Measurements from ENCODE around the gene AKAP6. TPM values are rescaled to one million over a fixed set of nuclear protein-coding genes. Genes with fewer than 3 reads are reported as not detected.

The AKAP6 gene
- total and polyA plus RNA-seq, 10 of the 15 experiments (the other 5 are each of a cell fraction or from before 2014, with no cell fraction given): 0.35 to 5.9 (median 2.2) TPM

- no peak for TF ChIP-seq MTA3 (IDR thresholded peaks at IDR 0.05; ENCODE audit: borderline replicate concordance, low read length)
- no peak for TF ChIP-seq PBX3 (IDR thresholded peaks at IDR 0.05; ENCODE audit: insufficient replicate concordance, low read depth, low read length)
- TF ChIP-seq RCOR1 (conservative IDR thresholded peaks at IDR 0.05; ENCODE audit: low read depth, low read length): no peak
Measured at GRCh38 chr14:32559048-32559447, 229.9 kb downstream of the AKAP6 start (continued).

GRCh38 chr14:32559590-32559989, 230.5 kb downstream of the AKAP6 start:
- in situ Hi-C loops (cut with MboI): loop anchor here (5.0 kb wide), 1 partner anchor 487 kb away; no protein-coding TSS in a partner anchor
- TF ChIP-seq NFYB (IDR thresholded peaks at IDR 0.05; ENCODE audit: insufficient read depth, low read depth, low read length): no peak
- TF ChIP-seq MTA2 (IDR thresholded peaks at IDR 0.05; ENCODE audit: low read depth): no peak
- TF ChIP-seq ZNF24 (IDR thresholded peaks at IDR 0.05): no peak
- TF ChIP-seq WRNIP1 (IDR thresholded peaks at IDR 0.05; ENCODE audit: borderline replicate concordance, low read depth, low read length): no peak
- TF ChIP-seq NFXL1 (IDR thresholded peaks at IDR 0.05; ENCODE audit: borderline replicate concordance): no peak
- Histone ChIP-seq H3K79me2 (ENCODE audit: control insufficient read depth, insufficient read depth, low read length) (no peaks in the 10 kb centered on the region), H3K27me3 (replicated peaks in 1 of 2; ENCODE audit: control insufficient read depth in 2 of 2, insufficient read depth in 2 of 2, low read length in 1 of 2) (no peaks in the 10 kb centered on the region), H3K36me3 (ENCODE audit: control insufficient read depth in 2 of 2, insufficient read depth in 2 of 2, low read length in 1 of 2) (no peaks in the 10 kb centered on the region), H4K20me1 (ENCODE audit: control insufficient read depth, insufficient read depth) (no peaks in the 10 kb centered on the region), H3K4me2 (ENCODE audit: control insufficient read depth, insufficient read depth) (no peak overlapping the region), H3K9ac (ENCODE audit: control insufficient read depth, insufficient read depth, low read length) (no peak overlapping the region), H3K27ac (ENCODE audit: control insufficient read depth, insufficient read depth) (no peak overlapping the region), H2AFZ (ENCODE audit: control insufficient read depth, low read depth, low read length) (no peak overlapping the region), H3K4me1 (ENCODE audit: control insufficient read depth, insufficient read depth, low read length) (no peaks in the 10 kb centered on the region), H3K9me3 (replicated peaks; ENCODE audit: control insufficient read depth, insufficient read depth, low read length) (no peaks in the 10 kb centered on the region), H3K4me3 (no peak overlapping the region)
- ChIA-PET CTCF (interaction anchor here (0.6 to 3.3 kb wide), 22 partner anchors 8 to 1108 kb away, joined by 3 to 20 read pairs (median 5); no protein-coding TSS in a partner anchor), SMC1A (ENCODE audit: uncharacterized antibody, unreplicated experiment) (interaction anchor here (0.7 to 2.1 kb wide), 10 partner anchors 13 to 633 kb away, joined by 3 to 9 read pairs (median 4); no protein-coding TSS in a partner anchor), RAD21 (ENCODE audit: unreplicated experiment) (interaction anchor here (0.6 to 1.9 kb wide), 8 partner anchors 11 to 486 kb away, joined by 3 to 7 read pairs (median 4); no protein-coding TSS in a partner anchor), POLR2A (interaction anchor here (0.7 kb wide), 1 partner anchor 158 kb away, joined by 5 read pairs; no protein-coding TSS in a partner anchor)
- DNase-seq (ENCODE audit: low read depth, low spot score) (no peak), FAIRE-seq (no peak), ATAC-seq (no peak)
- intact Hi-C loops (cut with micrococcal nuclease; ENCODE audit: unreplicated experiment): no loop called here
- no TSS peak for BruUV-seq (replicated peaks)
- WGBS (ENCODE audit: insufficient coverage, insufficient replicate concordance, low lambda C conversion rate, missing lambda C conversion rate): 0% methylated on average over 1 of the region's 1 CpG
